T-helper 2 cell treated with Interferon-gamma antibody and Interleukin-4, amounts not matched to agents 5 μg/mL and 100 μg/mL, for 36 hours (primary cell): ENCODE results near the gene SETBP1.

Source experiments
- DNase-seq: peaks from one replicate; pipeline ENCODE4 v3.0.0; 2021; ENCODE audit warnings: low spot score
- H3K27ac Mint-ChIP-seq: one replicate; pipeline ENCODE4 v1.8.0; 2021; ENCODE audit warnings: mild to moderate bottlenecking, mixed read lengths
- H3K27me3 Mint-ChIP-seq: one replicate; pipeline ENCODE4 v1.8.0; 2021; ENCODE audit warnings: low read depth, mixed read lengths
- H3K36me3 Mint-ChIP-seq: one replicate; pipeline ENCODE4 v1.8.0; 2021; ENCODE audit warnings: low read depth, mixed read lengths
- H3K4me1 Mint-ChIP-seq: one replicate; pipeline ENCODE4 v1.8.0; 2021; ENCODE audit warnings: low read depth, mixed read lengths
- H3K4me3 Mint-ChIP-seq: one replicate; pipeline ENCODE4 v1.8.0; 2022; ENCODE audit warnings: mild to moderate bottlenecking, moderate library complexity, mixed read lengths
- H3K9me3 Mint-ChIP-seq: one replicate; pipeline ENCODE4 v1.8.0; 2021; ENCODE audit warnings: mixed read lengths

SETBP1 gene

DNA sequence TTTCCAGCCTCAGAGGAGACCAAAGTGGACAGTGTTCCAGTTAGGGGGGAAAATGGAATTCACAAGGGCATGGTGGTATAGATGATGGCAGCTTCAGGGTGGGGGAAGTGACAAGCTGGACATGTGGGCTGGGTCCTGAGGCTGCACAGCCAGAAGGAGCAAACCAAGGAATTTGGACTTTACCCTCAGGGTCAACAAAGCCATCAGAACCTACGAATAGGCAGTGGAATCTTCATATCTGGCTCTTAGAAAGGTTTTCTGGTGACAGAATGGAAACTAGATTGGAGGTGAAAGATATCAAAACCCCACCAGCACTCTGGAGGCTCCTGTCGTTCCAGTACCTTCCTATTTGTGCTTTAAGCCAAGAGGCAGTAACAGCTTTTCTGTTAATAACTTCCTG is 127.1 kb downstream of the SETBP1 start:
- DNase-seq, result no peak
- no peaks in the 10 kb centered on the region for H3K36me3 Mint-ChIP-seq
- peaks cover 14% of the 10 kb centered on the region for H3K4me1 Mint-ChIP-seq
- H3K9me3 Mint-ChIP-seq, result no peaks in the 10 kb centered on the region
- H3K27ac Mint-ChIP-seq, result no peak overlapping the region
- peaks cover 9% of the 10 kb centered on the region for H3K27me3 Mint-ChIP-seq
- H3K4me3 Mint-ChIP-seq, result no peak overlapping the region

DNA sequence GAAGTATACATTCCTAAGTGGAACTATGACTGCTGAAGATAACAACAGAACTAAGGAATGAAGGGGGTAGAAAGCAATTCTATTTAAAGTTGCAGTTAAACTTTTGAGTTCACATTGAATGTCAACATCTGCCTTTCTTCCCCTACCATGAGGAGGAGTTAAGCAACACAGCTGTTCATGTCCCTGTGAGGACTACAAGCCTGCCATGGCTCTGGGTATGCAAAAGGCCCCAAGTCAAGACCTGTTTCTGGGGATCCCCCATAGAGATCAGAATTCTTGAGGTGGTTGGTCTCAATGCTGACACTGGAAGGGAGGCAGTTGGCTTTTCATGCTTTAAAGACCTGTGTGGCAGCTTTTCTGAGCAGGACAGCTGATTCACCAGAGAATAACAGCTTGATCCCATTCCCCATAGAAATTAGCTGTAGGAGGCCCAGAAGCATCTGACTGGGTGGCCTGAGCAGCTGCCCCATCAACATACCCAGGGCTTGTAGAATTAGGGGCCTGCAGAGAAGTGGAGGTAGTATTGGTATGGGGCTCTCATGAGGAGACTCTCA is 131.0 kb downstream of the SETBP1 start:
- Mint-ChIP-seq H3K4me3 (no peak overlapping the region), H3K36me3 (no peaks in the 10 kb centered on the region), H3K27ac (no peak overlapping the region), H3K4me1 (peaks cover 5% of the 10 kb centered on the region), H3K27me3 (peaks cover 7% of the 10 kb centered on the region), H3K9me3 (no peaks in the 10 kb centered on the region)
- DNase-seq, result no peak

DNA sequence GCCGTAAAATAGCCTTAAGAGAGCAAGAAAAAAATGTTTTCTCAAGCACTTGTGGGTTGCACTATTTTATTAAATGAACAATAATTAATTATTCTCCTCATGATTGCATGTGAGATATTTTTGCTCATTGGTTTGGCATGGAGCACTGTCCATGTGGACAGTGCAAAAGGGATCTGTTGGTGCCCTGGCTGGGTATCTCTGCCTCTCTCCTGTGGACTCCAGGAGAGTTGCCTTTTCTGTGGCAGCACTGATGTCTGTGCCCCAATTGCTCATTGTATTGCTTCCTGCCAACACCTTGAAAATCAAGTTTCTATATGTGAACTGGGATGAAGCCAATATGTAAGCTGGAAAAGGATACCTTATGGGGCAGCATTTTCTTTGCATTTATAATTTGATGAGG is 131.7 kb downstream of the SETBP1 start:
- no peak for DNase-seq
- Mint-ChIP-seq H3K36me3 (no peaks in the 10 kb centered on the region), H3K9me3 (no peaks in the 10 kb centered on the region), H3K4me1 (peaks cover 4% of the 10 kb centered on the region), H3K4me3 (no peak overlapping the region), H3K27me3 (peaks cover 7% of the 10 kb centered on the region), H3K27ac (no peak overlapping the region)

DNA sequence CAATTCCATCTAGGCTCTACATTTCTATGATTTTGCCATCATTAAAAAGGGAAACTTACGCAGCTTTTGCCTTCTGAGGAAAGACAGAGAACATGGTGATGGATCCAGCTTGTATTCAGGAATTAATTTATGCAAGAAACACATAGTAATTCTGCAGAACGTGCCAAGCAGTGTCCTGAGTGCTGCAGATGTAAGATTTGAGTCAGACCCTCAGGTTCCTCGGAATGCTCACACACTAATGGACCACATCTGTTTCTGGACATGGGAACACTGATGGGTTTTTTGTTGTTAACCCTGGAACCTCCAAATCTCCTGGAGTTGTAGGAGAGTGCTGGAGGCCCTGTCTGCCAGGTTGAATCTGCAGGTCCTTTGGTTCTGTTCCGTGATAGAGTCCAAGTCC is 132.9 kb downstream of the SETBP1 start:
- Mint-ChIP-seq H3K4me3 (no peak overlapping the region), H3K4me1 (no peaks in the 10 kb centered on the region)

DNA sequence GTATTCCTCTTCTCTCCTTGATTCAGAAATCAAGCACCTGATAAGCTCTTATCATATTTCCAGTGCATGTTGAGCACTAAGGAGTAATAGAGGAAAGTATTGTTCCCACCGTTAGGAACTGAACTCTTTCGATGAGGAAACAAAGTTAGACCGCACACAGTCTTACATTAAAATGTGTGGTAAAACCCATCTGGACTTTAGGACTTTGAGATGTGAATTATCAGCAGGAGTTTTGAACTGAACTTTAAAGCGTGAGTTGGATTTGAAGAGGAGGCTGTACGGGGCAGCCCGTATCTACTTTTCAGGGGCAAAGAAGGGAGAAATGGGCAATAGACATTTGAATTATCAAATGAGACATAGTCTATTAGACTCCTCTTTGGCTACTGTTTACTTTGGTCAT is 134.4 kb downstream of the SETBP1 start:
- no peaks in the 10 kb centered on the region for H3K9me3 Mint-ChIP-seq
- DNase-seq, result no peak
- peaks cover 3% of the 10 kb centered on the region for H3K27me3 Mint-ChIP-seq
- H3K36me3 Mint-ChIP-seq, result no peaks in the 10 kb centered on the region
- H3K27ac Mint-ChIP-seq, result no peak overlapping the region
- H3K4me1 Mint-ChIP-seq, result peaks cover 2% of the 10 kb centered on the region
- H3K4me3 Mint-ChIP-seq, result no peak overlapping the region

More for the DNA sequence above, 132.9 kb downstream of the SETBP1 start:
- H3K27ac Mint-ChIP-seq, result no peak overlapping the region
- peaks cover 3% of the 10 kb centered on the region for H3K27me3 Mint-ChIP-seq
- no peak for DNase-seq
- H3K9me3 Mint-ChIP-seq, result no peaks in the 10 kb centered on the region
- H3K36me3 Mint-ChIP-seq, result no peaks in the 10 kb centered on the region

DNA sequence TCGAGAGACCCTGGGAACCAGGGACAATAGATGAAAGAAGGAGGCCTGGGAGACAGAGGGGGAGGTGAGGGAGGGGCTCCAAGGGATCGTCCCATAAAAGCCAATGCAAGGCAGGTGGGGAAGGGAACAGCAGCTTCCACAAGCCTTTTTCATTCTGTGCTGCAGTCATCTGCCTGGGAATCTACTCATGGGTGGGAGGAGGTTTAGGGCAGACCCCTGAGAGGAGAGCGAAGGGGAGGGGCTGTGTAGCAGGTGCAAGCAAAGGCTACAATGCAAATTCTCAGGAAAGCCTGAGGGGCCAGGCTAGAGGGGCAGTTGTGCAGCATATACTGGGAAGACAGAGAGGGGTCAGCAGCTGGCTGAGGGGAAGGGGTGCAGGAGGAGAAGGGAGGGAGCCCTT is 135.4 kb downstream of the SETBP1 start:
- Mint-ChIP-seq H3K4me3 (no peak overlapping the region), H3K27ac (no peak overlapping the region), H3K27me3 (peaks cover 1% of the 10 kb centered on the region), H3K9me3 (no peaks in the 10 kb centered on the region), H3K36me3 (no peaks in the 10 kb centered on the region), H3K4me1 (peaks cover 2% of the 10 kb centered on the region)
- DNase-seq, result no peak

DNA sequence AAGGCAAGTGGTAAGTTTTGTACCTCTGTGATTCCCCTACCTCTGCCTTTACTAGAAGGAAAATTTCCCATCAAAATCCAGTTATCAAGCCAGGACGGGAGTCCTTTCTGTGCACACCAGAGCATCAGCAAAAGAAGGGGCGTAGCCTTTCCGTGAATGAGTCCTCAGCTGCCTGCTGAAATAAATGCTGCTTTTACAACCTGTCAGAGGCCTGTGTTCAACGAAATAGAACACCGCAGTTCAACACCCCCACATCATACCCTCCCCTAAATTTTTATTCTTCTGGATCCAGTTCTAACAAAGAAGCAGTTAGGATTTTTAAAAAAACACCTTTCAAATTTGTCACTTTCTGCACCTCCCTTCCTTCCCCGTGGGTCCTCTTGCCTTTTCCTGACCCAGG is 135.8 kb downstream of the SETBP1 start:
- Mint-ChIP-seq H3K27me3 (no peaks in the 10 kb centered on the region), H3K36me3 (no peaks in the 10 kb centered on the region), H3K4me1 (peaks cover 2% of the 10 kb centered on the region), H3K27ac (no peak overlapping the region), H3K4me3 (no peak overlapping the region), H3K9me3 (no peaks in the 10 kb centered on the region)
- DNase-seq, result no peak

DNA sequence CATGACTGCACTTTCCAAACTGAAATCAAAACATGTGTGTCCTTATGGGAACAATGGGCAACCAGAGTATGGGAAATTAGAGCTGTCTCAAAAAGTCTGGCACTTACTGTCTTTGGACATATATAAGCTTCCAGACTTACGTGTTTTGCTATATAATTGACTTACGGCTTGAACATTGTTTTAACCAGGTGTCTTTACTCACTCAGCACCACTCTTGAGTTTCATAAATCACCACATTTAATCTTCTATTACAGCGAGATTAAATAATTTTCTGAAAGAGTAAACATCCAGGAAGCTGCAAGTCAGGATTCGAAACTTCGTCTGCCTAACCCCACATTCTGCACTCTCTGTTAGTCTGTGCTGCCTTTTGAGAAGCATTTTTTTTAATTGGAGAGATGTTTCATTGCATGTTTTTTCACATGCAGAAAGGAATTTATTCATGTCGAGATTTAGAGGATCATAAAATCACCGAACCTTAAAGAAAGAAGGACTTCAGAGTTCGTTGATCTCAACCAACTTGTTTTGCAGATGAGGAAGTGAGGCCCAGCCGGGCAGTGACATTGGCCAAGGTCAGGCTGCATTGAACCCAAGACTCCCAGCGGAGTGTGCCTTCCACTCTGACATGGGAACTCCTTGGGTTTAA is 137.3 kb downstream of the SETBP1 start:
- Mint-ChIP-seq H3K27me3 (peaks cover 4% of the 10 kb centered on the region), H3K4me1 (peaks cover 2% of the 10 kb centered on the region), H3K36me3 (no peaks in the 10 kb centered on the region), H3K4me3 (no peak overlapping the region), H3K27ac (no peak overlapping the region), H3K9me3 (no peaks in the 10 kb centered on the region)
- no peak for DNase-seq

DNA sequence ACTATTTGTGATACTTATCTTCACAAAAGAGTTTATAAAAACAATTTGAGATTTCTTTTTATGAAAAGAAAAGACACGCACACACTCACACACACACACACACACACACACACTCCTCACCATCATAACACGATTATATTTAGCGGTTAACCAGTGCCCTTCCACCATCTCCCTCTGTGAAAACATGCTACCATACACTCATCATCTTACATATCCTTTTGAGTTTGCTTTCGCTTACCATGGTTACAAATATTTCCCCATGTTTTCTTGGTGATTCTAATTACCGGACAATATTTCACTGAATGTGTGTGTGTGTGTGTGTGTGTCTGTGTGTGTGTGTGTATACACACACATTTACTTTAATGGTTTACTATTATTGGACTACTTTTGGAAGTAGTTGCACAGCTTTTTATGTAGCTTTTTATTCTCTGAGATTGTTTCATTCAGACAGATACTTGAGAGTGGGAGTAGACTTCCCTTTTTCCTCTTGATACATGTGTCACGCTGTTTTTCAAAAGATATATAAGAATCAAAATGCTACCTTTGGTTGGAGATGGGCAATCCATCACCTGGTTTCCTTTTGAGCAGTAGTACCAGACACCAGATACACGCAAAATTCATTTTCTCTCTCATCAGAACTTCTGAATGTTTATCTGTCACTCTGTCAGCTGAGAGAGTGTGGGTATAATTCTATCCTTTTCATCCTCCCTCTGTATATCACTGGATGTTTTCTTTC is 138.1 kb downstream of the SETBP1 start:
- H3K4me1 Mint-ChIP-seq, result peaks cover 9% of the 10 kb centered on the region
- no peak for DNase-seq
- no peak overlapping the region for H3K27ac Mint-ChIP-seq
- H3K36me3 Mint-ChIP-seq, result no peaks in the 10 kb centered on the region
- peaks cover 4% of the 10 kb centered on the region for H3K27me3 Mint-ChIP-seq
- H3K9me3 Mint-ChIP-seq, result no peaks in the 10 kb centered on the region
- no peak overlapping the region for H3K4me3 Mint-ChIP-seq

DNA sequence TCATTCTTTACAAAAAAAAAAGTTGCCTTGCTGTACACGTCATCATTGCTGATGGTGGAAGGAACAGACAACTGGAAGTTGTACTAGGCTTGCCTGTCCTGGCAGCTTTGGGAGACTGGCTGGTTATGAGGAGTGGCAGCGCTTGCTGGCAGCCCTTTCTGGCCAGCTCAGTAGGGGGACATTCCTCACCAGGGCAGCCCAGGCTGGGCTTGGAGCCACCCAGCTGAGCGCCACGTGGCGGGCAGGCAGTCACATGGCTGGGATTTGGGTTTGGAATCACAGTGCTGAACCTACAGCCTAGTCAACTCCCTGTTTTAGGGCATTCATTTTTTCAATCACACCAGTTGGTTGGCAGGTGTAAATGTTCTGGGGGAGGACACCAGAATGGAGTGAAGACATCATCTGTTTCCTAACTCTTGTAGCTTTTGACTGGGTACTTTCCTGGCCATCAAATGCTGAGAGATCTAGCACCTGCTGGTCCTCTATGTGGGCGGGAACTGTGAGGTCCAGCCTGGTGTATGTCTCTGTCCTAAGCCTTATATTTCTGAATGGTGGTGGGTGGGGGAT is 139.3 kb downstream of the SETBP1 start:
- Mint-ChIP-seq H3K4me3 (no peak overlapping the region), H3K27me3 (peaks cover 6% of the 10 kb centered on the region), H3K27ac (no peak overlapping the region), H3K9me3 (no peaks in the 10 kb centered on the region), H3K36me3 (no peaks in the 10 kb centered on the region), H3K4me1 (peaks cover 12% of the 10 kb centered on the region)
- DNase-seq, result no peak

DNA sequence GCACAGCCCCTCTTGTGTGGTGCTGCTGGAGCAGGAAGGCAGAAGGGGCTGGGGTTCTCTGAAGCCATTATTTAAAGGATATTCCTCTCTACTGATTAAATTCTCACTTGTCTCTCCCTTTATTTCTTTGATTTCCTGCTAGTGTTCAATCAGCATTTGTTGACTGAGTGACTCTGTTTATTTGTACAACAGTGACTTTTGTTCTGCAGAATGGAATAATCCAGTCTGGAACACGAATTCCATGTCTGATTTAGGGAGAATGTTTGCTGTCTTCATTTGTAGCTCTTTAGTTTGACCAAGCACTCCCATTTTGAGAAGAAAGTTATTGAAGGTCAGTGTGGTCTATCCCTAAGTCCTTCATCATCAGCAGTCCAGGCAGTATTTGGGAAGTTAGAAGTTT is 141.2 kb downstream of the SETBP1 start:
- Mint-ChIP-seq H3K9me3 (no peaks in the 10 kb centered on the region), H3K27ac (no peak overlapping the region), H3K4me1 (peaks cover 12% of the 10 kb centered on the region), H3K36me3 (no peaks in the 10 kb centered on the region), H3K27me3 (peaks cover 17% of the 10 kb centered on the region), H3K4me3 (no peak overlapping the region)
- no peak for DNase-seq

DNA sequence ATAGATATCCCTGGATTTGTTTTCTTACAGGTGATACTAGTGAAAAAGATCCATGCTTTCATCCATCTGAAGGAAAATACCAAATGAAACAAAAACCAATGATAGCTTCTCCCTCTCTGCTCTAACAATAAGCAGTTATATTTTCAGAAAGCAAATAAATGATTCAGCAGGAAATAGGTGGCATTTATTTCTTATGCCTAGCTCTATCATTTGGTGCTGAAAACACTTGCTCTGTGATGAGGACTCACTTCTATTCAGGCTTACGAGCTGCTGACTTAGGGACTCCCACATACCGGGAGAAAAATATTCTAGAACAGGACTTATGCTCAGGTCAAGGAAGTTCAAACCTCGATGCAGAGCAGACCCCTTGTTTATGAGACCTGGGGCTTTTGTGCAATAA is 142.6 kb downstream of the SETBP1 start:
- Mint-ChIP-seq H3K4me3 (no peak overlapping the region), H3K27ac (no peak overlapping the region), H3K27me3 (peaks cover 17% of the 10 kb centered on the region), H3K36me3 (no peaks in the 10 kb centered on the region), H3K9me3 (no peaks in the 10 kb centered on the region), H3K4me1 (peaks cover 12% of the 10 kb centered on the region)
- DNase-seq, result no peak

DNA sequence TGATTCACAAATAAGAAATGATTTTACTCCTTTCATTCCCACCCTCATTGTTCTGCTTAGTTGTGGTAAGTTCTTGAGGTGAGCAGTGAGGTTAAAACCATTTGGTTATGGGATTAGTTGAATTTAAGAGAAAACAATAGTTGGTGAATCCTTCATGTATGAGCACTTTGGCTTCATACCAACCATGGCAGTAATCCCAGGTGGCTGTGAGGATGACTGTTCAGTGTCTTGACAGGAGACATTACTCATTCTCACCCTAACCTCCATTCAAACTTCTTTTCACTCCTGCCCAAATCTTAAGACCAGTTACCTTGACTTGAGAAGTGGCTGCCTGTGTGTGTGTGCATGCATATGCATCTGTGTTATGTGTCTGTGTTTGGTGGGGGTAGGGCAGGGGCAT is 143.1 kb downstream of the SETBP1 start:
- H3K4me3 Mint-ChIP-seq, result no peak overlapping the region
- H3K27me3 Mint-ChIP-seq, result peaks cover 17% of the 10 kb centered on the region
- H3K9me3 Mint-ChIP-seq, result no peaks in the 10 kb centered on the region
- H3K27ac Mint-ChIP-seq, result no peak overlapping the region
- peaks cover 12% of the 10 kb centered on the region for H3K4me1 Mint-ChIP-seq
- H3K36me3 Mint-ChIP-seq, result no peaks in the 10 kb centered on the region
- no peak for DNase-seq

DNA sequence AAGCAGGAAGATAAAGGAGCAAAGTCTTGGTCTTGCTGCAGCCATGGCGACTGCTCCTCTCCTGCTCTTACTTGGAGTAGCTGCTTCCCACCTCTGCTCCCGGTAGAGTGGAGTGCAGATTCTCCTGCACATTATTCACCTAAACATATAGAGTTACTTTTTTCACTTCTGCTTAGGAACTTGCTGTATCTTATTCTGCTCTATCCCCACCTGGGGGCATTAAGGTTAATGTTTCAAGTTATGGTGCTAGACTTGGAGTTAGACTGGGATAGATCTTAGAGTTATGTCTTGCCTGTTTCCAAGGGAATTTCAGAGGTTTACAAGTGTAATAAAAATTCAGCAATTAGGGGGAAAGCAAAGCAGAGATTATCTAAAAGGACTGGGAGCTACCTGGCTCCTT is 144.2 kb downstream of the SETBP1 start:
- DNase-seq, result no peak
- H3K4me3 Mint-ChIP-seq, result no peak overlapping the region
- peaks cover 17% of the 10 kb centered on the region for H3K27me3 Mint-ChIP-seq
- peaks cover 10% of the 10 kb centered on the region for H3K4me1 Mint-ChIP-seq
- no peaks in the 10 kb centered on the region for H3K9me3 Mint-ChIP-seq
- H3K27ac Mint-ChIP-seq, result no peak overlapping the region
- H3K36me3 Mint-ChIP-seq, result no peaks in the 10 kb centered on the region
